HepG2 (cell line): ENCODE data around the gene TRH. TPM values are rescaled to one million over a fixed set of nuclear protein-coding genes. Genes with fewer than 3 reads are reported as not detected.

Experiments used
- ATAC-seq: fragments of 200-7000 bp; cut with Tn5 transposase; 3 replicates; pipeline ENCODE4 v1.9.1; 2020; ENCODE audit warnings: mild to moderate bottlenecking, moderate library complexity
- Bru-seq: library from RNA; stranded (reverse); fragments of 400-500 nt; gene quantifications from one replicate; lab custom pipeline; 2021; lab: Mats Ljungman, UMichigan
- BruChase-seq, 2 experiments: library from RNA; stranded (reverse); fragments of 400-500 nt; gene quantifications; one replicate each; lab custom pipeline; 2021; lab: Mats Ljungman, UMichigan
- BruUV-seq: library from RNA; stranded (reverse); fragments of 400-500 nt; replicated peaks from 2 replicates; lab custom pipeline; 2021; lab: Mats Ljungman, UMichigan
- CTCF ChIA-PET: fragments of 300-600 bp; formaldehyde crosslinking; extraction: SDS; loops from one replicate; lab custom pipeline; 2021; ENCODE audit warnings: low total read pairs, inconsistent platforms, low intra/inter-chr PET ratio; lab: Yijun Ruan, JAX
- POLR2A ChIA-PET: fragments of 350-600 bp; sonication (Branson Sonifier 250); formaldehyde crosslinking; loops from one replicate; lab custom pipeline; 2020; ENCODE audit warnings: antibody characterized with exemption, inconsistent platforms; lab: Yijun Ruan, JAX
- DNase-seq: peaks from one replicate; pipeline ENCODE4 v3.0.0-alpha.2; 2015; ENCODE audit warnings: low spot score
- FAIRE-seq: peaks from 3 replicates; lab custom pipeline; 2011; peaks lifted over from hg19 to GRCh38; lab: Jason Lieb, UNC
- H2AFZ ChIP-seq: one replicate; pipeline ENCODE4 v1.6.1; 2011; ENCODE audit warnings: low read length, inconsistent platforms
- H3K27ac ChIP-seq: fragments of 300-600 bp; 3 replicates; pipeline ENCODE4 v1.8.0; 2011; ENCODE audit warnings: mixed run types, mild to moderate bottlenecking, mixed read lengths, low read length, inconsistent platforms; ENCODE audit not compliant: insufficient read depth; ENCODE audit errors: extremely low read length
- H3K27me3 ChIP-seq, 2 experiments: fragments of 200-600 bp in 1 of 2; 2 replicates in 1 of 2; 3 replicates in 1 of 2; pipeline versions ENCODE4 v1.6.0 to v1.8.0; 2011; ENCODE audit warnings: low read length in 2 of 2, mild to moderate bottlenecking in 2 of 2, moderate library complexity in 2 of 2, inconsistent platforms in 1 of 2; ENCODE audit not compliant: insufficient read depth in 2 of 2, control insufficient read depth in 1 of 2
- H3K36me3 ChIP-seq, 2 experiments: fragments of 200-600 bp in 1 of 2; replicated peaks in 1 of 2; 2 replicates in 1 of 2; 3 replicates in 1 of 2; pipeline versions ENCODE4 v1.5.1 to v1.8.0; 2011; ENCODE audit warnings: low read length in 2 of 2, inconsistent platforms in 1 of 2; ENCODE audit not compliant: insufficient read depth in 2 of 2, control insufficient read depth in 1 of 2
- H3K4me1 ChIP-seq: 2 replicates; pipeline ENCODE4 v1.5.1; 2012; ENCODE audit warnings: low read length, inconsistent platforms; ENCODE audit not compliant: insufficient read depth
- H3K4me2 ChIP-seq: 2 replicates; pipeline ENCODE4 v1.6.0; 2011; ENCODE audit warnings: low read depth, low read length, inconsistent platforms
- H3K4me3 ChIP-seq, 3 experiments: fragments of 200-600 bp in 1 of 3; sonication (generic), shearing (Covaris generic) in 1 of 3; replicated peaks in 1 of 3; 2 replicates each; pipeline ENCODE4 v1.5.1; 2011 to 2016; ENCODE audit warnings: low read length in 3 of 3, inconsistent platforms in 2 of 3, low read depth in 2 of 3, mild to moderate bottlenecking in 2 of 3, control low read depth in 1 of 3, mixed read lengths in 1 of 3; ENCODE audit not compliant: insufficient read depth in 1 of 3
- H3K79me2 ChIP-seq: one replicate; pipeline ENCODE4 v1.6.1; 2011; ENCODE audit warnings: low read length, inconsistent platforms; ENCODE audit not compliant: insufficient read depth
- H3K9ac ChIP-seq: 2 replicates; pipeline ENCODE4 v1.6.0; 2011; ENCODE audit warnings: mild to moderate bottlenecking, low read depth, low read length, inconsistent platforms; ENCODE audit not compliant: insufficient read depth
- H3K9me3 ChIP-seq: 2 replicates; pipeline ENCODE4 v1.5.1; 2012; ENCODE audit warnings: mild to moderate bottlenecking, low read length
- H4K20me1 ChIP-seq: 2 replicates; pipeline ENCODE4 v1.6.0; 2011; ENCODE audit warnings: inconsistent platforms, mild to moderate bottlenecking, low read length, moderate library complexity; ENCODE audit not compliant: insufficient read depth
- JUN ChIP-seq: sonication (generic); formaldehyde crosslinking; IDR thresholded peaks from 2 replicates; pipeline ENCODE4 v1.4.0; 2020; ENCODE audit warnings: mild to moderate bottlenecking, missing genetic modification reagents
- MAFF ChIP-seq: IDR thresholded peaks from 2 replicates; pipeline ENCODE4 v1.6.1; 2011; ENCODE audit warnings: low read depth, low read length, improper control_type of control experiment
- MAFK ChIP-seq, 2 experiments: IDR thresholded peaks in 1 of 2; conservative IDR thresholded peaks in 1 of 2; 2 replicates each; pipeline ENCODE4 v1.6.1; 2011; ENCODE audit warnings: improper control_type of control experiment in 2 of 2, low read length in 2 of 2
- NFE2 ChIP-seq: sonication (generic); formaldehyde crosslinking; IDR thresholded peaks from 2 replicates; pipeline ENCODE4 v1.4.0; 2020; ENCODE audit warnings: missing genetic modification reagents
- RORA ChIP-seq: sonication (generic); formaldehyde crosslinking; IDR thresholded peaks from 2 replicates; pipeline ENCODE4 v1.5.0; 2020; ENCODE audit warnings: mild to moderate bottlenecking, missing genetic modification reagents, moderate library complexity
- TAF1 ChIP-seq: sonication (generic); formaldehyde crosslinking; IDR thresholded peaks from 2 replicates; pipeline ENCODE4 v1.4.0; 2020; ENCODE audit warnings: missing genetic modification reagents
- WGBS: methylation state at CpG from one replicate; pipeline ENCODE4 v1.1.6; 2017; ENCODE audit warnings: low lambda C conversion rate; 5-methylcytosine and 5-hydroxymethylcytosine counted together
- in situ Hi-C: cut with HindIII; loops from 2 replicates; pipeline ENCODE4 v1.10.0; 2017; ENCODE audit warnings: low pct_unique_long_range_greater_than_20kb; ENCODE audit not compliant: extremely low pct_ligation_motif_present
- intact Hi-C: fragments of 100-400 bp; cut with micrococcal nuclease; formaldehyde crosslinking; loops from one replicate; pipeline ENCODE4 v1.10.0; 2022; ENCODE audit not compliant: unreplicated experiment
- long read RNA-seq, 2 experiments: library from RNA in 1 of 2; library from polyadenylated mRNA in 1 of 2; stranded (forward) in 1 of 2; unstranded in 1 of 2; transcript quantifications; one replicate each; pipeline ENCODE4 v2.0.0, GENCODE V29; 2019 to 2022
- polyA minus RNA-seq, 3 experiments: library from RNA; depleted of rRNA, polyadenylated mRNA; stranded (reverse); fragments of >200 nt; gene quantifications; 2 replicates each; pipeline ENCODE4 v1.2.3, GENCODE V29; 2011; ENCODE audit warnings: low replicate concordance in 1 of 3
- polyA plus RNA-seq, 8 experiments: library from polyadenylated mRNA; depleted of rRNA in 3 of 8; stranded (reverse) in 7 of 8; unstranded in 1 of 8; fragments of >200 nt; fragmentation: Illumina TruSeq in 4 of 8; extraction: Trizol in 4 of 8; gene quantifications; 2 replicates each; pipeline versions ENCODE4 v1.2.1 to v1.2.3, GENCODE V29; 2011 to 2016; ENCODE audit warnings: low read depth in 4 of 8, missing spikeins in 1 of 8, mixed read lengths in 1 of 8; ENCODE audit not compliant: insufficient read depth in 1 of 8
- total RNA-seq, 5 experiments: library from RNA; depleted of rRNA; stranded (reverse); fragments of >200 nt; fragmentation: Illumina TruSeq; extraction: Trizol; gene quantifications; 2 replicates each; pipeline ENCODE4 v1.2.3, GENCODE V29; 2016; ENCODE audit warnings: low read depth in 1 of 5
- TF ChIP-seq, protein P1 (sequence below), 2 experiments: sonication (generic) in 1 of 2; formaldehyde crosslinking in 1 of 2; IDR thresholded peaks; 2 replicates each; pipeline versions ENCODE4 v1.4.0 to v1.6.1; 2016 to 2020; ENCODE audit warnings: borderline replicate concordance in 1 of 2, low read depth in 1 of 2, mild to moderate bottlenecking in 1 of 2, missing genetic modification reagents in 1 of 2

The TRH gene, protein sequence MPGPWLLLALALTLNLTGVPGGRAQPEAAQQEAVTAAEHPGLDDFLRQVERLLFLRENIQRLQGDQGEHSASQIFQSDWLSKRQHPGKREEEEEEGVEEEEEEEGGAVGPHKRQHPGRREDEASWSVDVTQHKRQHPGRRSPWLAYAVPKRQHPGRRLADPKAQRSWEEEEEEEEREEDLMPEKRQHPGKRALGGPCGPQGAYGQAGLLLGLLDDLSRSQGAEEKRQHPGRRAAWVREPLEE
- not detected in 2 replicates for total RNA-seq (2016; rRNA removed; fragmentation: Illumina TruSeq; extraction: Trizol)
- total RNA-seq (2016; cell fraction: cytosol; rRNA removed; fragmentation: Illumina TruSeq; extraction: Trizol; ENCODE audit: low read depth) = not detected in 2 replicates
- total RNA-seq (2016; cell fraction: insoluble cytoplasmic fraction; rRNA removed; fragmentation: Illumina TruSeq; extraction: Trizol) = not detected in 2 replicates
- not detected in 2 replicates for total RNA-seq (2016; cell fraction: membrane; rRNA removed; fragmentation: Illumina TruSeq; extraction: Trizol)
- not detected in 2 replicates for total RNA-seq (2016; cell fraction: nucleus; rRNA removed; fragmentation: Illumina TruSeq; extraction: Trizol)
- polyA plus RNA-seq (2011; rRNA removed) = not detected in 2 replicates
- not detected in 2 replicates for polyA plus RNA-seq (2011; cell fraction: cytosol; rRNA removed)
- polyA plus RNA-seq (2011; cell fraction: nucleus; rRNA removed) = not detected in 2 replicates
- not detected in 2 replicates for polyA plus RNA-seq (2012)
- polyA plus RNA-seq (2016; cell fraction: cytosol; fragmentation: Illumina TruSeq; extraction: Trizol; ENCODE audit: low read depth) = not detected in 2 replicates
- polyA plus RNA-seq (2016; cell fraction: insoluble cytoplasmic fraction; fragmentation: Illumina TruSeq; extraction: Trizol; ENCODE audit: low read depth) = not detected in 2 replicates
- not detected in 2 replicates for polyA plus RNA-seq (2016; cell fraction: membrane; fragmentation: Illumina TruSeq; extraction: Trizol; ENCODE audit: low read depth)
- not detected in 2 replicates for polyA plus RNA-seq (2016; cell fraction: nucleus; fragmentation: Illumina TruSeq; extraction: Trizol; ENCODE audit: insufficient read depth, low read depth)
- polyA minus RNA-seq (2011; rRNA and poly(A)+ RNA removed; ENCODE audit: low replicate concordance) = not detected in 2 replicates
- not detected in 2 replicates for polyA minus RNA-seq (2011; cell fraction: cytosol; rRNA and poly(A)+ RNA removed)
- not detected in 2 replicates for polyA minus RNA-seq (2011; cell fraction: nucleus; rRNA and poly(A)+ RNA removed)
- not detected for Bru-seq, nascent RNA
- not detected for BruChase-seq, experiment 1, labeled RNA remaining after a 6-hour chase
- not detected for BruChase-seq, experiment 2, labeled RNA remaining after a 2-hour chase
- long read RNA-seq, experiment 1 = 0 reads
- long read RNA-seq, experiment 2 = 0 reads

DNA sequence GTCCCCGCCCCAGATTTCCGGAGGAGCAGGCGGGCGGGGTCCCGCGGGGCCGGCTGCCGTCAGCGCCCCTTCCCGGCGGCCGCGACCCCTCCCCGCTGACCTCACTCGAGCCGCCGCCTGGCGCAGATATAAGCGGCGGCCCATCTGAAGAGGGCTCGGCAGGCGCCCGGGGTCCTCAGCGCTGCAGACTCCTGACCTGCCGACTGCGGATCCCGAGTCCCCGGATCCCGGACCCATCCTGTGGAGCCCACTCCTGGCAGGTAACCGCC, at the start of gene TRH:
Gene TRH (plus strand): TSS at position 157 of the 269 bp plus-strand sequence. CDS start 1,097 bp downstream, outside the sequence.
- H4K20me1 ChIP-seq = no peaks in the 10 kb centered on the region
- FAIRE-seq = no peak
- intact Hi-C loops (no loop called here), in situ Hi-C loops (no loop called here)
- no TSS peak for BruUV-seq
- no peak within 1 kb of the TSS for H3K27ac ChIP-seq
- TF ChIP-seq RORA (CRISPR knock-in tag) = no peak
- no peak for ATAC-seq
- H2AFZ ChIP-seq = no peak within 1 kb of the TSS
- H3K9ac ChIP-seq = no peak within 1 kb of the TSS
- ChIA-PET POLR2A (no interaction called here), CTCF (interaction anchor here (1.6 kb wide), 1 partner anchor 32 kb away, joined by 4 read pairs; no protein-coding TSS in a partner anchor)
- no peaks in the 10 kb centered on the region for H3K9me3 ChIP-seq
- peaks cover 3 to 40% of the 10 kb centered on the region in 2 experiments; a peak in 4 of 5 replicates for H3K27me3 ChIP-seq
- H3K4me2 ChIP-seq = peak within 1 kb of the TSS; percentile 32; the same call in 1 of the 2 replicates
- no peaks in the 10 kb centered on the region for H3K36me3 ChIP-seq
- no peaks in the 10 kb centered on the region for H3K79me2 ChIP-seq
- 93% methylated on average over 29 of the region's 30 CpGs for WGBS
- H3K4me3 ChIP-seq = no peak within 1 kb of the TSS
- H3K4me1 ChIP-seq = peaks cover 25% of the 10 kb centered on the region
- DNase-seq = no peak

DNA sequence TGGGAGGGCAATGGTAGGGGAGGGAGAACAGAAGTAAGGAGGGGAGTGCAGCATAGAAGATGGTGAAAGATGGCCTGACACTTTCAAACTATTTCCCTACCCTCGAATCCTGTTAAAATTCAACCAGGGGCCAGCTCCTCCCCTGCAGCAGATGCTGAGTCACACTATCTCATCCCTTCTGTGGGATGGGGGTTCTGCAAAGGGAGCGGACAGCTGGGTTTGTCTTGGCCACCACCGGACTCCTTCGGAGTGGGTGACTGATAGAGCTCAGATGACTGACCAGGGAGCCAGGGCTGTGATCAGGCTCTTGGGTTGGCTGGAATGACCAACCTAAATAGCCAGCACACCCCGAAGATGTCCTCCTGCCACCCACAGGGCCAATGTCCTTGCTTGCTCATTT, 47.4 kb upstream of the TRH start:
- no TSS peak for BruUV-seq
- FAIRE-seq = no peak
- no peaks in the 10 kb centered on the region for H3K36me3 ChIP-seq
- peak; percentile 32 for DNase-seq
- H4K20me1 ChIP-seq = no peaks in the 10 kb centered on the region
- H3K4me3 ChIP-seq = peak overlapping the region in 1 of 3 experiments; percentile 13; a peak in 1 of 6 replicates
- ChIA-PET POLR2A (interaction anchor here (0.6 to 2.3 kb wide), 3 partner anchors 10 to 1021 kb away, joined by 3 to 11 read pairs (median 4); partner anchors contain the start of gene TMCC1), CTCF (no interaction called here)
- no peak overlapping the region for H2AFZ ChIP-seq
- no peaks in the 10 kb centered on the region for H3K27me3 ChIP-seq
- peak; percentile 78 for ATAC-seq
- WGBS = 5% methylated on average over 4 of the region's 5 CpGs
- H3K4me1 ChIP-seq = peaks cover 20% of the 10 kb centered on the region
- H3K4me2 ChIP-seq = peak overlapping the region; percentile 66
- no peaks in the 10 kb centered on the region for H3K79me2 ChIP-seq
- intact Hi-C loops (no loop called here), in situ Hi-C loops (no loop called here)
- H3K9ac ChIP-seq = no peak overlapping the region
- no peak overlapping the region for H3K27ac ChIP-seq
- peaks cover 19% of the 10 kb centered on the region for H3K9me3 ChIP-seq
- TF ChIP-seq, protein P1, sequence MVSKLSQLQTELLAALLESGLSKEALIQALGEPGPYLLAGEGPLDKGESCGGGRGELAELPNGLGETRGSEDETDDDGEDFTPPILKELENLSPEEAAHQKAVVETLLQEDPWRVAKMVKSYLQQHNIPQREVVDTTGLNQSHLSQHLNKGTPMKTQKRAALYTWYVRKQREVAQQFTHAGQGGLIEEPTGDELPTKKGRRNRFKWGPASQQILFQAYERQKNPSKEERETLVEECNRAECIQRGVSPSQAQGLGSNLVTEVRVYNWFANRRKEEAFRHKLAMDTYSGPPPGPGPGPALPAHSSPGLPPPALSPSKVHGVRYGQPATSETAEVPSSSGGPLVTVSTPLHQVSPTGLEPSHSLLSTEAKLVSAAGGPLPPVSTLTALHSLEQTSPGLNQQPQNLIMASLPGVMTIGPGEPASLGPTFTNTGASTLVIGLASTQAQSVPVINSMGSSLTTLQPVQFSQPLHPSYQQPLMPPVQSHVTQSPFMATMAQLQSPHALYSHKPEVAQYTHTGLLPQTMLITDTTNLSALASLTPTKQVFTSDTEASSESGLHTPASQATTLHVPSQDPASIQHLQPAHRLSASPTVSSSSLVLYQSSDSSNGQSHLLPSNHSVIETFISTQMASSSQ (IDR thresholded peaks at IDR 0.05; ENCODE audit: low read depth) = no peak; the same call in 1 of the 2 replicates
- TF ChIP-seq, protein P1 (CRISPR knock-in tag; IDR thresholded peaks at IDR 0.05; ENCODE audit: borderline replicate concordance) = peak; percentile 57; the same call in 1 of the 2 replicates
- no peak for TF ChIP-seq JUN (CRISPR knock-in tag)
- 0 out of 2 replicates have a peak, but pooled peaks have one; percentile 19 for TF ChIP-seq TAF1 (CRISPR knock-in tag)
- TF ChIP-seq MAFK (conservative IDR thresholded peaks at IDR 0.05 in 1 of 2, IDR thresholded peaks at IDR 0.05 in 1 of 2; ENCODE audit: low read length in 2 of 2) = 0 out of 4 replicates have a peak, but pooled peaks of 1 of the 2 experiments have one; percentile 21
- TF ChIP-seq MAFF = peak; percentile 9; the same call in 1 of the 2 replicates
- peak; percentile 62; the same call in 1 of the 2 replicates for TF ChIP-seq NFE2
